Erythroblast (primary cell): ENCODE measurements around the gene CLASP1.

ENCODE experiments used
- DNase-seq, 2 experiments: peaks; one replicate each; lab custom pipeline; 2025; lab: John Stamatoyannopoulos, UW
- GATA1 ChIP-seq: IDR thresholded peaks from 2 replicates; pipeline ENCODE4 v1.6.1; 2011; ENCODE audit warnings: low read depth, mild to moderate bottlenecking, control low read depth, low read length, moderate library complexity
- POLR2A ChIP-seq: IDR thresholded peaks from 2 replicates; pipeline ENCODE4 v1.6.1; 2011; ENCODE audit warnings: mild to moderate bottlenecking, low read length

Gene CLASP1

GRCh38 chr2:121297217-121297830 is 351.9 kb downstream of the CLASP1 start:
- peak; percentile 21 to 24 for DNase-seq
- no peak for TF ChIP-seq GATA1
- TF ChIP-seq POLR2A = no peak

DNA sequence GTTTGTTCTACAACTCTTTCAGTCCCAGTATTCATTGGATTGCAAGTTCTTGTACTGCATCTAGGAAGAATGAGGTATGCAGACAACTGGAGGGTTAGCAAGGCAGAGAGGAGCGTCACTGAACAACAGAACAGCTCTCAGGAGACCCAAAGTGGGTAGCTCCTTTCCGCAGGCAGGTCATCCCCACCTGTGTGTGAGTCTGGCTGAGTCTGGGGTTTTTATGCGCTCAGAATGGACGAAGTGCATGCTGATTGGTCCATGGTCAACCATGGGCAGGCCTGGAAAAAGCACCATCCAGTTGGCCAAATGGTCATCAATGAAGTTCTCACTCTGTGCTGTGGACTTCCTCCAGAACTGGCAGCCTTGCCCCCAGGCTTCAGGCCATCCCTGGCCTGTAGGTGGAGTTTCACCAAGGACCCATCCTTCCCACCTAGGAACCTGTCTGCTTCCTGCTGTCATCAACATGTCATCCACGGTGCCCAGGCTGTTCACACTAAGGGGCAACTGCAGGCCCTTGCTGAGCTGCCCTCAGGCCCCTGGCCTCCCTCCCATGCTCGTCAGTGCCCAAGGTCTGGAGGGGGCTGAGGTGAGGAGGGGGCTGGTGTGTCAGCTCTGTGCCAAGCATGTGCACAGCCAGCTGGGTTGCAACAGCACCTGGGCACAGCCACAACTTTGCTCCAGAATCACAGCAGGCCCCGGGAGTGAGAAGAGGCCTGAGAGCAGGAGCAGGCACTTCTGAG is 353.2 kb downstream of the CLASP1 start:
- no peak for DNase-seq
- no peak for TF ChIP-seq GATA1
- no peak for TF ChIP-seq POLR2A

DNA sequence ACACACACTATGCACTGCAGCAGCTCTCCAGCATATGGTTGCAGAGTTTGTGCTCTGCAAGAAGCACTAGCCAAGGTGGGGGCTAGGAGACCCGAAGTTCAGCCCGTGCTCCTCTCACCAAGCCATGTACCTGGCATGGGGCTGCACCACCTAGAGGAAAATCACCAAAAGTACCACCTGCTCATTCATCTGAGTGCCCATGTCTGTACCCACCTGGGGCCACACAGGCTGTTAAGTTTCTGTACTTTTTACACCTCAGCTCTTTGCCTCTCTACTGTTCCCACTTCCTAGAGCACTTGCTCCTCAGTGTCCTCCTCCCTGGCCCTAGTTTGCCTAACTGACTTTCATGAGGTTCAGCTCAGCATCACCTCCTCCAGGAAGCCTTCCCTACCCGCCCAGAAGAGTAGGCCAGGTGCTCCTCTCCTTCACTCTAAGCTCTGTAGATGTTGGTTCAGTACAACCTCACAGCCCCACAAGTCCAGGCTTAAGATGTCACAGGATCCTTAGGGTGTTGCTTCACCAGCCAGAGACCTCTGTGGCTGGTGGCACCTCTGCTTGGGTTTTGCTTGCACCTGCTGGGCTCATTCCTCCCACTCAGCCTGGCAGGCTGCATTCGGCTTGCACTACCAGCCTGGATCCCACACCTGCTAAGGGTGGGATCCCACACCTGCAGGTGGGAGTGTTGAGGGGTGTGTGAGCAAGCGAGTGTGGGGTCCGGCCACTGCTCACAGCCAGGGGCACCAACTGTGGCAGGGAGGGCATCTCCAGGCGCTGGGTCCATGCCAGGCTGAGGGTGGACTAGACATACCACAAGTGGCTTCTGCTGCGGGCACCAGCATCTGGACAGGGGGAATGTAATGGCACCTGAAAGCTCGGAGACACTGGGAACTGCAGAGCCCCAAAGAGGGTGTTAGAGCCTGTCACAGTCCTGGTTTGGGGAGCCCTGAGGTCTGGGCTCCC is 354.1 kb downstream of the CLASP1 start:
- TF ChIP-seq GATA1 (no peak), POLR2A (no peak)
- no peak for DNase-seq

GRCh38 chr2:121293450-121294325 is 355.6 kb downstream of the CLASP1 start:
- DNase-seq = peak in 1 of 2 experiments; percentile 14
- TF ChIP-seq POLR2A (no peak), GATA1 (no peak)

DNA sequence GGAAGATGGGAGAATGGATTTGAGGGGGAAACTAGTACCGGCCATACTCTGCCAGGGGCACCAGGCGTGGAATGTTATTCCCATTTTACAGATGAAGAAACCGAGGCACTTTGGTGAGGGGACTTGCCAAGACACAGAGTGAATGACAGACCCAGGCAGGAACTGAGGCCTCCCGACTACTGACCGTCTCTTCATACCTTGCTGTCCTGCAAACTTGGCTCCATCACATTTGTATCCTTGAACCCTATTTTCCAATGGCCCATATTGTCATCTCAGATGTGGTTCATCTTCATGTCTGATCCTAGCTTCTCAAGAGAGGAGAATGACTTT is 358.0 kb downstream of the CLASP1 start:
- TF ChIP-seq POLR2A (no peak), GATA1 (no peak)
- no peak for DNase-seq

- DNase-seq = no peak
- TF ChIP-seq POLR2A (no peak), GATA1 (no peak)
These were observed 360.0 kb downstream of the CLASP1 start for GRCh38 chr2:121289271-121289670.

DNA sequence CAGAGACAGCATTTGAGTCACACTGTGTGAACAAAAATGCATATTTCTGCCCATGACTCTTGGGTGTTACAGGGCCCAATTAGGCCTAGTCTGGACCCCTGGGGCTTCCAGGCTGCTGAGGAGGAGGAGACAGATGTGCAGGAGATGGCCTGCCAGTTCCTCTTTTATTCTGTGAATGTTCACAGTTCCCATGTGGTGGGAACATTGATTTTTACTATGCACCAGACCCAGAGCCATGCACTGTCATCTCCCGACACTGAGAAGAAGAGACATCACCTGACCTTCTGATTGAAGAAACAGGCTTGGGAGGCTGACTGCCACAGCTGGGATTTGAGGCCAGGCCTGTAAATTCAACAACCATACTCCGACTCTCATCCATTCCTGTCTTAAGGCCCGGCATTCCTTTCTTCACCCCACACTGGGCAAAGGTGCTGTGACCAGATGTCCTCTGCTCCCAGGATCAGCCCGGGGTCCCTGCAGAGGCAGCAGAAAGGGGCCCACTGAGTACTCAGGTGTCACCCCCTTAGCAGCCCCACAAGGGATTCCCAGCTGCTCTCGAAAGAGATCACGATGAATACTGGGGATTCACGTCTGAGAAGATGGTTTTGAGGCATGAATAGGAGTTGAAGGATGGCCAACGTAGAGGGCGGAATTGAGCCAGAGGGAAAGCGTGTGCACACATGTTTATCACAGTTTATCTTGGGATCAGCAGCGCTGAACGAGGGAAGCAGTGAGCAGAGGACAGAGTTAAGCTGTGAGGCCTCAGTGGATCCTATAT is 360.6 kb downstream of the CLASP1 start:
- TF ChIP-seq POLR2A = no peak
- TF ChIP-seq GATA1 = no peak
- DNase-seq = no peak

DNA sequence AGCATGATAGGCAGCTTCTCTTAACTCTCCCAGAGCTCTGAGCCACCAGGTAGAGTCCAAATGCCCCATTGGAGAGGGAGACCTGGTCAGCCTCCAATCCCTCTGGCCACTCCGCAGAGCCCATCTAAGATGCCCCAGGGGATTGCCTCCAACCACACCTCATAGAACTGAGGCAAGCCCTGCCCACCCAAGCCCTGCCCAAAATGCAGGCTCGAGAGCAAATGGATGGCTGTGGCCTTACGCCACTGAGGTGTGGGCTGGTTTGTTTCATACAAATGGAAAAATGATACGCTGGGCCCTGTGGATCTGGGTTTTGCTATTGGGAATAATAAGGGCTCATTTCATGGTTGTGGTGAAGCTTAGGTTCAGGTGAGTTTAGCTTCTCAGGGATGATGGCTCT is 361.3 kb downstream of the CLASP1 start:
- no peak for TF ChIP-seq POLR2A
- TF ChIP-seq GATA1 = no peak
- DNase-seq = no peak
